Calu3 (cell line): Measurements from ENCODE around the gene TXNL1. TPM values are rescaled to one million over a fixed set of nuclear protein-coding genes. Genes with fewer than 3 reads are reported as not detected.

Experiments
- Bru-seq: library from RNA; stranded (reverse); fragments of 400-500 nt; gene quantifications from one replicate; lab custom pipeline; 2021; lab: Mats Ljungman, UMichigan
- BruChase-seq, 2 experiments: library from RNA; stranded (reverse); fragments of 400-500 nt; gene quantifications; one replicate each; lab custom pipeline; 2021; lab: Mats Ljungman, UMichigan
- BruUV-seq: library from RNA; stranded (reverse); fragments of 400-500 nt; replicated peaks from 2 replicates; lab custom pipeline; 2021; lab: Mats Ljungman, UMichigan
- CTCF ChIA-PET: fragments of 300-600 bp; sonication (Branson Sonifier 250); formaldehyde crosslinking; loops from one replicate; lab custom pipeline; 2022; ENCODE audit warnings: antibody characterized with exemption; lab: Charles Lee
- DNase-seq: peaks from one replicate; pipeline ENCODE4 v3.0.0; 2022
- H3K27ac Mint-ChIP-seq: one replicate; pipeline ENCODE4 v1.8.0; 2022; ENCODE audit warnings: mixed read lengths; ENCODE audit not compliant: unreplicated experiment
- H3K27me3 Mint-ChIP-seq: one replicate; pipeline ENCODE4 v1.8.0; 2022; ENCODE audit warnings: mixed read lengths; ENCODE audit not compliant: unreplicated experiment
- H3K36me3 Mint-ChIP-seq: one replicate; pipeline ENCODE4 v1.8.0; 2022; ENCODE audit warnings: mild to moderate bottlenecking, moderate library complexity, mixed read lengths; ENCODE audit not compliant: insufficient read depth, unreplicated experiment
- H3K4me1 Mint-ChIP-seq: one replicate; pipeline ENCODE4 v1.8.0; 2022; ENCODE audit warnings: mild to moderate bottlenecking, low read depth, mixed read lengths; ENCODE audit not compliant: unreplicated experiment
- H3K4me3 Mint-ChIP-seq: one replicate; pipeline ENCODE4 v1.8.0; 2022; ENCODE audit warnings: mild to moderate bottlenecking, low read depth, moderate library complexity, mixed read lengths; ENCODE audit not compliant: unreplicated experiment
- H3K9me3 Mint-ChIP-seq: one replicate; pipeline ENCODE4 v1.8.0; 2022; ENCODE audit warnings: low read depth, mixed read lengths; ENCODE audit not compliant: unreplicated experiment
- CTCF ChIP-seq: fragments of 200-600 bp; IDR thresholded peaks from one replicate; pipeline ENCODE4 v1.8.0; 2022; ENCODE audit warnings: antibody characterized with exemption; ENCODE audit not compliant: unreplicated experiment
- intact Hi-C: fragments of 100-400 bp; cut with micrococcal nuclease; formaldehyde crosslinking; loops from one replicate; pipeline ENCODE4 v1.10.0; 2022; ENCODE audit not compliant: unreplicated experiment
- long read RNA-seq: library from polyadenylated mRNA; stranded (forward); transcript quantifications from one replicate; pipeline ENCODE4 v2.0.0, GENCODE V29; 2022
- total RNA-seq: library from RNA; stranded (reverse); gene quantifications from 2 replicates; pipeline ENCODE4 v1.2.3, GENCODE V29; 2022

TXNL1 gene
- total RNA-seq: 83.6 and 98.1 TPM in 2 replicates
- Bru-seq, nascent RNA: percentile 92 among the genes with signal in this experiment
- percentile 84 among the genes with signal in this experiment for BruChase-seq, experiment 1, labeled RNA remaining after a 6-hour chase
- percentile 81 among the genes with signal in this experiment for BruChase-seq, experiment 2, labeled RNA remaining after a 2-hour chase
- long read RNA-seq, full-length matches to known transcripts: 186 of 202 reads
- long read RNA-seq, partial matches to known transcripts: 9 of 202 reads
- long read RNA-seq, other reads (novel, unspliced or antisense): 7 of 202 reads

DNA sequence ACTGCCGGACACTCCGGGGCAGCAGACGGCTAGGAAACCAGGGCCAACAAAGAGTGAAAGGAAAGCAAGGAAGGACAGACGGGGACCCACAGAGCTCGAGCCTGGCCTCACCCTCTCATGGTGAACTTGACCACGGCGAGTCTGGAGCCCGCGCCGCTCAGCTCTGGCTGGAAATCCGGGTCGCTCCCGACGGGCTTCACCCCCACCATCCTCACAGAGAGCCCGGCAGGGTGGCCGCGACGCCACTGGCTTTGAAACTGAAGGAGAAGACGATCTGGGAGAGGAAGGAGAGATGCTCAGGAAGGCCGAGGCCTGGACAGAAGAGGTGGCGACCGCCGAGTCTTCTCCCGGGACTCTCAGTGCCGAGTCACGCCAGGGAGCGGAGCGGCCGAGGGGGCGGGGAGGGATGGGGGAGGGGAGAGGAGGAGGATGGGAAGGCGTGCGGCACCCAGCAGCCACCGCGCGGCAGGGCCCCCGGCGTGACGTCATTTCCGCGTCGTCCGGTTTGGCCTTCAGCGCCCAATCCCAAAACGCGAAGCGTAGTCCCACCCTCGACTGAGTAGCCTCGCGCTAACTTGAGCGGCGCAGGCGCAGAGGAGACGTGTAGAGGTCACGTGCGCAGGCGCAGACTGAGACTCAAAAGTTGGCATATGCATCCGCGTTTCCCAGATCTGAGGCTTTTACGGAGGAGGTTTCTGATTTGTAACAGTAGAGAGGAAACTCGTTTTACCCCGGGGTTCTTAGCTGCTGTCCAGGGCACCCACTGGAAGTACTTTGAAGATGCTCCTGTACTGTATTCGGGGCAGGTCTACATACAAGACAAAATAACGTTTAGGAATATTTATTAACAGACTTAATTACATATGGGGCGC, at the start of gene TXNL1:
TXNL1 (minus strand) TSS at position 361 of the 872 bp plus-strand sequence; CDS start at position 209, 152 bp downstream.
- no peak for TF ChIP-seq CTCF
- H3K4me3 Mint-ChIP-seq: peak within 1 kb of the TSS; percentile 99
- CTCF ChIA-PET: interaction anchor here (0.7 to 1.1 kb wide), 2 partner anchors 13 to 1306 kb away, joined by 4 to 6 read pairs; partner anchors contain the start of gene WDR7
- BruUV-seq: no TSS peak
- peaks cover 32% of the 10 kb centered on the region for H3K36me3 Mint-ChIP-seq
- intact Hi-C loops: no loop called here
- no peaks in the 10 kb centered on the region for H3K9me3 Mint-ChIP-seq
- DNase-seq: peak; percentile 99
- H3K27me3 Mint-ChIP-seq: no peaks in the 10 kb centered on the region
- H3K27ac Mint-ChIP-seq: peak within 1 kb of the TSS; percentile 98
- H3K4me1 Mint-ChIP-seq: peaks cover 57% of the 10 kb centered on the region

- BruUV-seq: no TSS peak
- CTCF ChIA-PET: no interaction called here
- intact Hi-C loops: no loop called here
- Mint-ChIP-seq H3K27ac (no peak overlapping the region), H3K9me3 (no peaks in the 10 kb centered on the region), H3K36me3 (no peaks in the 10 kb centered on the region), H3K4me1 (no peaks in the 10 kb centered on the region), H3K4me3 (no peak overlapping the region), H3K27me3 (no peaks in the 10 kb centered on the region)
- DNase-seq: no peak
- TF ChIP-seq CTCF: no peak
Observed at GRCh38 chr18:56684277-56684676, 45.9 kb upstream of the TXNL1 start.

DNA sequence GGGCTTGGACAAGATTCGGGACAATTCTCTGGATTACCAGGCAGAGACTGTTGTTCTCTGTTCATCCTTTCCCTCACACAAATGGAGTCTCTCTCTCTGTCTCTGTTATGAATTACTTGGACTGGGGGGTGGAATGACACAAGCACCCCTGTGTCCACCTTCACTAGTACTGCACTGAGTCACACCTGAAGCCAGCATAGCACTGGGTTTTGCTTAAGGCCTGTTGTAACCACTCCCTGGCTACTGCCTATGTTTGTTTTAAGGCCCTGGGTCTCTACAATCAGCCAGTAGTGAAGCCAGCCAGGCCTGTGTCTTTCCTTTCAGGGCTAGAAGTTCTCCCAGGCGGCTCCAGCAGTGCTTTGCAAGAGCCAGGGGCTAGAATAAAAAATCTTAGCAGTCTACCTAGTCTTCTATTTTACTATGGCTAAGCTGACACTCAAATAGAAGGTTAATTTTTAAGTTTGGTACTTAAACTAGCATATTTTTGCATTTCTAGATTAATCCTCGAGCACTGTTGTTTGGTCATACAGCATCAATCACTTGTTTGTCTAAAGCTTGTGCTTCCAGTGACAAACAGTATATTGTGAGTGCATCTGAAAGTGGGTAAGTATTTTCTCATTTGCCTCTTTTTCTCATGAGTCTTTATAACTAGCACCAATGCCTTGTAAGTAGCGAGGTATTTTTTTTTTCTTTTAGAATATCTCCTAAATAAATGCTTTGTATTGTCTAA, 40.6 kb upstream of the TXNL1 start:
- no peaks in the 10 kb centered on the region for H3K9me3 Mint-ChIP-seq
- CTCF ChIA-PET: no interaction called here
- TF ChIP-seq CTCF: no peak
- no peak for DNase-seq
- no peaks in the 10 kb centered on the region for H3K36me3 Mint-ChIP-seq
- no peak overlapping the region for H3K4me3 Mint-ChIP-seq
- H3K27ac Mint-ChIP-seq: no peak overlapping the region
- no TSS peak for BruUV-seq
- H3K27me3 Mint-ChIP-seq: no peaks in the 10 kb centered on the region
- no peaks in the 10 kb centered on the region for H3K4me1 Mint-ChIP-seq
- intact Hi-C loops: no loop called here

DNA sequence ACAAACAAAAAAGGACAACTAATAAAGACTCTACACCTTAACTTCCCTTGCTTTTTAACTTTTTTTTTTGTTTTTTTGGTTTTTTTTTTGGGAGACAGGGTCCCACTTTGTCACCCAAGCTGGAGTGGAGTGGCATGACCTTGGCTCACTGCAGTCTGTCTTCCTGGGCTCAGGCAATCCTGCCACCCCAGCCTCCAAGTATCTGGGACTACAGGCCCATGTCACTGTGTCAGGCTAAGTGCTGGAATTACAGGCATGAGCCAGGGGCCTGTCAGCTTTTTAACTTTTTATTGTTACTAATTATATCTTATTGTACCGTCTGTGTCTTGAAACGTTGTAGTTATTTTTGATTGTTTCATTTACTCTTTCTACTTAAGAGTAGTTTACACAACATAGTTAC, 38.2 kb upstream of the TXNL1 start:
- Mint-ChIP-seq H3K4me3 (no peak overlapping the region), H3K9me3 (no peaks in the 10 kb centered on the region), H3K27me3 (no peaks in the 10 kb centered on the region), H3K36me3 (no peaks in the 10 kb centered on the region), H3K4me1 (no peaks in the 10 kb centered on the region), H3K27ac (no peak overlapping the region)
- CTCF ChIA-PET: no interaction called here
- no peak for TF ChIP-seq CTCF
- intact Hi-C loops: no loop called here
- DNase-seq: no peak
- BruUV-seq: no TSS peak
